Kidney epithelial cell (primary cell): Measurements from ENCODE around the gene CXCL9. TPM values are rescaled to one million over a fixed set of nuclear protein-coding genes. Genes with fewer than 3 reads are reported as not detected.
"Not testable (repeated sequence)": the region's sequence is repeated elsewhere in the genome, so short reads cannot be mapped to it uniquely, and the experiment has no call there.

Source experiments
- DNase-seq: peaks from one replicate; pipeline ENCODE4 v3.0.0-alpha.2; 2010; ENCODE audit warnings: low read depth
- H3K27me3 ChIP-seq: 2 replicates; pipeline ENCODE4 v1.6.0; 2011; ENCODE audit warnings: low read length; ENCODE audit not compliant: control insufficient read depth, insufficient read depth
- H3K36me3 ChIP-seq: 2 replicates; pipeline ENCODE4 v1.5.1; 2011; ENCODE audit warnings: low read length; ENCODE audit not compliant: control insufficient read depth, insufficient read depth
- H3K4me3 ChIP-seq: 2 replicates; pipeline ENCODE4 v1.5.1; 2011; ENCODE audit warnings: low read depth, mild to moderate bottlenecking, control low read depth, low read length
- CTCF ChIP-seq: IDR thresholded peaks from 2 replicates; pipeline ENCODE4 v1.5.1; 2011; ENCODE audit warnings: mild to moderate bottlenecking, moderate library complexity, low read length, control low read depth, inconsistent platforms; ENCODE audit not compliant: insufficient read depth, poor library complexity, severe bottlenecking
- total RNA-seq: library from RNA; depleted of rRNA; stranded (reverse); fragments of >200 nt; gene quantifications from 2 replicates; pipeline ENCODE4 v1.2.3, GENCODE V29; 2015

The CXCL9 gene
- not detected in 2 replicates for total RNA-seq

GRCh38 chr4:76007089-76007862, at the start of gene CXCL9:
CXCL9 (minus strand) TSS chr4:76007509; CDS start chr4:76007449, 60 bp downstream.
- H3K4me3 ChIP-seq, result no peak within 1 kb of the TSS
- H3K27me3 ChIP-seq, result no peaks in the 10 kb centered on the region
- TF ChIP-seq CTCF, result no peak
- no peaks in the 10 kb centered on the region for H3K36me3 ChIP-seq
- no peak for DNase-seq

- TF ChIP-seq CTCF, result no peak
- Histone ChIP-seq H3K4me3 (no peak overlapping the region), H3K36me3 (no peaks in the 10 kb centered on the region), H3K27me3 (peaks cover 2% of the 10 kb centered on the region)
- no peak for DNase-seq
Measured at GRCh38 chr4:76055421-76055820, 48.1 kb upstream of the CXCL9 start.

- TF ChIP-seq CTCF, result no peak
- DNase-seq, result no peak
- Histone ChIP-seq H3K36me3 (no peaks in the 10 kb centered on the region), H3K4me3 (no peak overlapping the region), H3K27me3 (peaks cover 2% of the 10 kb centered on the region)
Measured at GRCh38 chr4:76055016-76055415, 47.7 kb upstream of the CXCL9 start.

- peaks cover 2% of the 10 kb centered on the region for H3K27me3 ChIP-seq
- no peak for DNase-seq
- TF ChIP-seq CTCF, result no peak
- H3K4me3 ChIP-seq, result no peak overlapping the region
- no peaks in the 10 kb centered on the region for H3K36me3 ChIP-seq
Measured at GRCh38 chr4:76053730-76054129, 46.4 kb upstream of the CXCL9 start.

GRCh38 chr4:76050560-76051050, 43.3 kb upstream of the CXCL9 start:
- not testable (repeated sequence) for H3K36me3 ChIP-seq, H3K4me3 ChIP-seq, DNase-seq, H3K27me3 ChIP-seq

GRCh38 chr4:76049860-76050416, 42.6 kb upstream of the CXCL9 start:
- H3K36me3 ChIP-seq, H3K27me3 ChIP-seq, H3K4me3 ChIP-seq, DNase-seq: not testable (repeated sequence)

- H3K4me3 ChIP-seq, DNase-seq, H3K27me3 ChIP-seq, H3K36me3 ChIP-seq: not testable (repeated sequence)
Measured at GRCh38 chr4:76044686-76045085, 37.4 kb upstream of the CXCL9 start.

- H3K4me3 ChIP-seq, H3K27me3 ChIP-seq, H3K36me3 ChIP-seq, DNase-seq: not testable (repeated sequence)
Measured at GRCh38 chr4:76043306-76043705, 36.0 kb upstream of the CXCL9 start.

- DNase-seq, result not testable (repeated sequence)
Measured at GRCh38 chr4:76042241-76042998, 35.1 kb upstream of the CXCL9 start.

More at GRCh38 chr4:76042241-76042998, 35.1 kb upstream of the CXCL9 start:
- not testable (repeated sequence) for H3K4me3 ChIP-seq, H3K27me3 ChIP-seq, H3K36me3 ChIP-seq
